ENCODE measurements around the gene ATMIN. TPM values are rescaled to one million over a fixed set of nuclear protein-coding genes. Genes with fewer than 3 reads are reported as not detected.

Gene ATMIN
- total and polyA plus RNA-seq, 2 donors (not counting 1 experiment from before 2014, with no cell fraction given), result 7.5 to 31.5 TPM

- POLR2A ChIA-PET, result no interaction called here
- Histone ChIP-seq H3K4me1 (ENCODE audit: control insufficient read depth in 2 of 2, insufficient read depth in 2 of 2, low read length in 2 of 2) (no peaks in the 10 kb centered on the region), H3K27me3 (replicated peaks in 1 of 4; ENCODE audit: control extremely low read depth in 1 of 4, control insufficient read depth in 3 of 4, insufficient read depth in 4 of 4, low read length in 3 of 4) (no peaks in the 10 kb centered on the region), H3K4me3 (ENCODE audit: control extremely low read depth in 1 of 5, extremely low read depth in 1 of 5, insufficient read depth in 1 of 5, low read depth in 2 of 5, low read length in 4 of 5) (no peak overlapping the region), H3K79me2 (ENCODE audit: control insufficient read depth, insufficient read depth, low read length) (peaks cover 44% of the 10 kb centered on the region), H4K20me1 (ENCODE audit: control insufficient read depth, insufficient read depth, low read length, poor library complexity, severe bottlenecking) (no peaks in the 10 kb centered on the region), H3K9ac (ENCODE audit: low read length) (no peak overlapping the region), H3K9me3 (ENCODE audit: control extremely low read depth in 1 of 3, control insufficient read depth in 2 of 3, insufficient read depth in 1 of 3, low read length in 2 of 3) (no peaks in the 10 kb centered on the region), H3K27ac (ENCODE audit: low read length in 2 of 2) (no peak overlapping the region), H2AFZ (ENCODE audit: insufficient read depth, low read depth, low read length, poor library complexity, severe bottlenecking) (no peak overlapping the region), H3K4me2 (replicated peaks; ENCODE audit: low read depth, low read length, poor library complexity, severe bottlenecking) (no peak overlapping the region), H3K36me3 (replicated peaks in 1 of 2; ENCODE audit: control extremely low read depth in 1 of 2, control insufficient read depth in 1 of 2, extremely low read depth in 1 of 2, insufficient read depth in 2 of 2, low read length in 1 of 2) (peaks cover 0 to 8% of the 10 kb centered on the region in 2 experiments)
- peaks cover 5% of the 10 kb centered on the region for H3K4me1 Mint-ChIP-seq
- TF ChIP-seq, protein P1, sequence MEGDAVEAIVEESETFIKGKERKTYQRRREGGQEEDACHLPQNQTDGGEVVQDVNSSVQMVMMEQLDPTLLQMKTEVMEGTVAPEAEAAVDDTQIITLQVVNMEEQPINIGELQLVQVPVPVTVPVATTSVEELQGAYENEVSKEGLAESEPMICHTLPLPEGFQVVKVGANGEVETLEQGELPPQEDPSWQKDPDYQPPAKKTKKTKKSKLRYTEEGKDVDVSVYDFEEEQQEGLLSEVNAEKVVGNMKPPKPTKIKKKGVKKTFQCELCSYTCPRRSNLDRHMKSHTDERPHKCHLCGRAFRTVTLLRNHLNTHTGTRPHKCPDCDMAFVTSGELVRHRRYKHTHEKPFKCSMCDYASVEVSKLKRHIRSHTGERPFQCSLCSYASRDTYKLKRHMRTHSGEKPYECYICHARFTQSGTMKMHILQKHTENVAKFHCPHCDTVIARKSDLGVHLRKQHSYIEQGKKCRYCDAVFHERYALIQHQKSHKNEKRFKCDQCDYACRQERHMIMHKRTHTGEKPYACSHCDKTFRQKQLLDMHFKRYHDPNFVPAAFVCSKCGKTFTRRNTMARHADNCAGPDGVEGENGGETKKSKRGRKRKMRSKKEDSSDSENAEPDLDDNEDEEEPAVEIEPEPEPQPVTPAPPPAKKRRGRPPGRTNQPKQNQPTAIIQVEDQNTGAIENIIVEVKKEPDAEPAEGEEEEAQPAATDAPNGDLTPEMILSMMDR (IDR thresholded peaks at IDR 0.05), result no peak
- TF ChIP-seq EZH2 (IDR thresholded peaks at IDR 0.05; ENCODE audit: borderline replicate concordance, insufficient read depth, low read depth, low read length, poor library complexity, severe bottlenecking), result no peak
- intact Hi-C loops (cut with micrococcal nuclease), result no loop called here
- no peaks in the 10 kb centered on the region for H3K27me3 Mint-ChIP-seq
- no peak overlapping the region for H3K4me3 Mint-ChIP-seq
- CTCF ChIA-PET, result interaction anchor here (0.8 kb wide), 1 partner anchor 46 kb away, joined by 3 read pairs; the partner anchor contains the start of gene ATMIN
- DNase-seq (no peak), ATAC-seq (ENCODE audit: low read depth) (no peak)
- WGBS (ENCODE audit: insufficient coverage), result 90% methylated on average over 1 of the region's 2 CpGs
- H3K27ac Mint-ChIP-seq, result no peak overlapping the region
- H3K9me3 Mint-ChIP-seq (ENCODE audit: insufficient read depth), result no peaks in the 10 kb centered on the region
Measured at GRCh38 chr16:80989801-80990200, 45.8 kb upstream of the ATMIN start.

GRCh38 chr16:80990577-80990976, 45.1 kb upstream of the ATMIN start:
- Histone ChIP-seq H2AFZ (ENCODE audit: insufficient read depth, low read depth, low read length, poor library complexity, severe bottlenecking) (no peak overlapping the region), H3K36me3 (replicated peaks in 1 of 2; ENCODE audit: control extremely low read depth in 1 of 2, control insufficient read depth in 1 of 2, extremely low read depth in 1 of 2, insufficient read depth in 2 of 2, low read length in 1 of 2) (peaks cover 0 to 8% of the 10 kb centered on the region in 2 experiments), H4K20me1 (ENCODE audit: control insufficient read depth, insufficient read depth, low read length, poor library complexity, severe bottlenecking) (no peaks in the 10 kb centered on the region), H3K4me1 (ENCODE audit: control insufficient read depth in 2 of 2, insufficient read depth in 2 of 2, low read length in 2 of 2) (no peaks in the 10 kb centered on the region), H3K27me3 (replicated peaks in 1 of 4; ENCODE audit: control extremely low read depth in 1 of 4, control insufficient read depth in 3 of 4, insufficient read depth in 4 of 4, low read length in 3 of 4) (no peaks in the 10 kb centered on the region), H3K4me3 (ENCODE audit: control extremely low read depth in 1 of 5, extremely low read depth in 1 of 5, insufficient read depth in 1 of 5, low read depth in 2 of 5, low read length in 4 of 5) (no peak overlapping the region), H3K9ac (ENCODE audit: low read length) (no peak overlapping the region), H3K9me3 (ENCODE audit: control extremely low read depth in 1 of 3, control insufficient read depth in 2 of 3, insufficient read depth in 1 of 3, low read length in 2 of 3) (no peaks in the 10 kb centered on the region), H3K4me2 (replicated peaks; ENCODE audit: low read depth, low read length, poor library complexity, severe bottlenecking) (no peak overlapping the region), H3K27ac (ENCODE audit: low read length in 2 of 2) (no peak overlapping the region), H3K79me2 (ENCODE audit: control insufficient read depth, insufficient read depth, low read length) (peaks cover 50% of the 10 kb centered on the region)
- 100% methylated on average over 2 of the region's 3 CpGs for WGBS (ENCODE audit: insufficient coverage)
- no peak for DNase-seq
- Mint-ChIP-seq H3K4me1 (peaks cover 5% of the 10 kb centered on the region), H3K27ac (no peak overlapping the region), H3K9me3 (ENCODE audit: insufficient read depth) (no peaks in the 10 kb centered on the region), H3K27me3 (no peaks in the 10 kb centered on the region), H3K4me3 (no peak overlapping the region)
- intact Hi-C loops (cut with micrococcal nuclease), result no loop called here
- ChIA-PET POLR2A (no interaction called here), CTCF (interaction anchor here (0.8 kb wide), 1 partner anchor 45 kb away, joined by 3 read pairs; the partner anchor contains the start of gene ATMIN)
- no peak for TF ChIP-seq EZH2 (IDR thresholded peaks at IDR 0.05; ENCODE audit: borderline replicate concordance, insufficient read depth, low read depth, low read length, poor library complexity, severe bottlenecking)
- TF ChIP-seq, protein P1 (IDR thresholded peaks at IDR 0.05), result no peak
- no peak for ATAC-seq (ENCODE audit: low read depth)

Data from B cell (primary cell).